Endothelial cell of umbilical vein (primary cell): ENCODE data around the gene FUT7. TPM values are rescaled to one million over a fixed set of nuclear protein-coding genes. Genes with fewer than 3 reads are reported as not detected.

Experiments used
- BruUV-seq: library from RNA; stranded (reverse); fragments of 400-500 nt; replicated peaks from 2 replicates; lab custom pipeline; 2021; lab: Mats Ljungman, UMichigan
- CTCF ChIA-PET: fragments of 300-600, 350-600 bp; sonication (Branson Sonifier 250); formaldehyde crosslinking; loops from one replicate; lab custom pipeline; 2021; ENCODE audit warnings: antibody characterized with exemption, inconsistent platforms; lab: Charles Lee
- POLR2A ChIA-PET: fragments of 300-600, 350-600 bp; sonication (Branson Sonifier 250); formaldehyde crosslinking; loops from one replicate; lab custom pipeline; 2021; ENCODE audit warnings: antibody characterized with exemption, inconsistent platforms; lab: Charles Lee
- DNase-seq: peaks from one replicate; pipeline ENCODE4 v3.0.0-alpha.2; 2011; ENCODE audit warnings: low read depth, low spot score
- FAIRE-seq: peaks from 2 replicates; lab custom pipeline; 2011; peaks lifted over from hg19 to GRCh38; lab: Jason Lieb, UNC
- H2AFZ ChIP-seq: 2 replicates; pipeline ENCODE4 v1.6.0; 2012; ENCODE audit warnings: low read depth, low read length, control low read depth, inconsistent platforms
- H3K27ac ChIP-seq: 2 replicates; pipeline ENCODE4 v1.5.1; 2011; ENCODE audit warnings: low read depth, mild to moderate bottlenecking, control low read depth, low read length, moderate library complexity; ENCODE audit not compliant: insufficient read depth
- H3K27me3 ChIP-seq, 2 experiments: 2 replicates each; pipeline versions ENCODE4 v1.6.0 to v1.6.1; 2011; ENCODE audit warnings: low read length in 2 of 2, mixed read lengths in 1 of 2; ENCODE audit not compliant: control insufficient read depth in 2 of 2, insufficient read depth in 2 of 2
- H3K36me3 ChIP-seq, 2 experiments: 2 replicates in 1 of 2; 3 replicates in 1 of 2; pipeline ENCODE4 v1.5.1; 2011; ENCODE audit warnings: low read length in 2 of 2, mild to moderate bottlenecking in 1 of 2, moderate library complexity in 1 of 2; ENCODE audit not compliant: control insufficient read depth in 2 of 2, insufficient read depth in 2 of 2; ENCODE audit errors: extremely low read depth in 1 of 2
- H3K4me1 ChIP-seq: 3 replicates; pipeline ENCODE4 v1.5.1; 2011; ENCODE audit warnings: mild to moderate bottlenecking, low read length; ENCODE audit not compliant: control insufficient read depth, insufficient read depth; ENCODE audit errors: extremely low read depth
- H3K4me2 ChIP-seq: 2 replicates; pipeline ENCODE4 v1.6.1; 2011; ENCODE audit warnings: low read length, control low read depth, mixed read lengths; ENCODE audit not compliant: insufficient read depth
- H3K4me3 ChIP-seq, 3 experiments: fragments of 200-600 bp in 1 of 3; sonication (generic), shearing (Covaris generic) in 1 of 3; replicated peaks in 1 of 3; 2 replicates each; pipeline ENCODE4 v1.5.1; 2011 to 2016; ENCODE audit warnings: control low read depth in 3 of 3, low read length in 3 of 3, mild to moderate bottlenecking in 2 of 3, inconsistent platforms in 1 of 3, low read depth in 1 of 3, moderate library complexity in 1 of 3; ENCODE audit not compliant: insufficient read depth in 1 of 3
- H3K79me2 ChIP-seq: 2 replicates; pipeline ENCODE4 v1.6.0; 2012; ENCODE audit warnings: low read length, inconsistent platforms; ENCODE audit not compliant: control insufficient read depth, insufficient read depth
- H3K9ac ChIP-seq: replicated peaks from 2 replicates; pipeline ENCODE3; 2011; ENCODE audit warnings: low read length, control low read depth; ENCODE audit not compliant: insufficient read depth; ENCODE audit errors: extremely low read depth
- H3K9me1 ChIP-seq: replicated peaks from 3 replicates; pipeline ENCODE4 v1.6.0; 2011; ENCODE audit warnings: mild to moderate bottlenecking, low read length; ENCODE audit not compliant: control insufficient read depth, insufficient read depth; ENCODE audit errors: extremely low read depth
- H3K9me3 ChIP-seq: replicated peaks from 2 replicates; pipeline ENCODE4 v1.5.1; 2012; ENCODE audit warnings: low read length, inconsistent platforms; ENCODE audit not compliant: control insufficient read depth, insufficient read depth
- H4K20me1 ChIP-seq: replicated peaks from 2 replicates; pipeline ENCODE3; 2011; ENCODE audit warnings: mild to moderate bottlenecking, low read length; ENCODE audit not compliant: control insufficient read depth, insufficient read depth; ENCODE audit errors: extremely low read depth
- CTCF ChIP-seq, 2 donors: IDR thresholded peaks; 1 replicate in 1 of 2; 2 replicates in 1 of 2; pipeline ENCODE4 v1.5.1; 2011; ENCODE audit warnings: low read length in 2 of 2, mild to moderate bottlenecking in 2 of 2, moderate library complexity in 2 of 2, control low read depth in 1 of 2, inconsistent platforms in 1 of 2, low read depth in 1 of 2; ENCODE audit not compliant: insufficient read depth in 1 of 2; ENCODE audit errors: extremely low read depth in 1 of 2
- GATA2 ChIP-seq: IDR thresholded peaks from 2 replicates; pipeline ENCODE4 v1.7.0; 2011; ENCODE audit warnings: low read depth, mild to moderate bottlenecking, moderate library complexity, mixed read lengths, low read length; ENCODE audit not compliant: insufficient read length, insufficient read depth
- dilution Hi-C: fragments of 300-500 bp; cut with MboI; formaldehyde crosslinking; loops from one replicate; pipeline ENCODE4 v1.15.0; 2019; ENCODE audit warnings: low sequenced_read_pairs; ENCODE audit not compliant: extremely low pct_ligation_motif_present
- intact Hi-C: fragments of 100-400 bp; cut with micrococcal nuclease; formaldehyde crosslinking; loops from one replicate; pipeline ENCODE4 v1.10.0; 2022
- polyA plus RNA-seq, 4 experiments: library from polyadenylated mRNA; depleted of rRNA in 3 of 4; stranded (reverse) in 3 of 4; unstranded in 1 of 4; fragments of >200 nt; gene quantifications; 2 replicates each; pipeline versions ENCODE4 v1.2.1 to v1.2.3, GENCODE V29; 2011 to 2012; ENCODE audit warnings: missing spikeins in 1 of 4
- total RNA-seq: library from RNA; stranded (reverse); gene quantifications from 2 replicates; pipeline ENCODE4 v1.2.3, GENCODE V29; 2021

FUT7 gene
- total and polyA plus RNA-seq, 2 donors (not counting 3 experiments of a cell fraction or from before 2014, with no cell fraction given) = not detected

- Histone ChIP-seq H3K9me3 (no peaks in the 10 kb centered on the region), H3K79me2 (no peaks in the 10 kb centered on the region), H3K9me1 (no peaks in the 10 kb centered on the region), H2AFZ (no peak overlapping the region), H3K4me3 (no peak overlapping the region), H3K4me1 (peaks cover 12% of the 10 kb centered on the region), H4K20me1 (no peaks in the 10 kb centered on the region), H3K9ac (no peak overlapping the region), H3K27me3 (no peaks in the 10 kb centered on the region), H3K36me3 (no peaks in the 10 kb centered on the region), H3K4me2 (no peak overlapping the region), H3K27ac (no peak overlapping the region)
- DNase-seq (peak; percentile 59), FAIRE-seq (peak; percentile 63)
- TF ChIP-seq CTCF (IDR thresholded peaks at IDR 0.05; ENCODE audit: extremely low read depth in 1 of 2, insufficient read depth in 1 of 2, low read depth in 1 of 2, low read length in 2 of 2) = peak; percentile 90 to 98
- no peak for TF ChIP-seq GATA2
- dilution Hi-C loops (no loop called here), intact Hi-C loops (loop anchor here (1.0 to 2.0 kb wide), 4 partner anchors 16 to 58 kb away; partner anchors contain the start of gene MAN1B1)
- CTCF ChIA-PET = interaction anchor here (0.6 to 4.5 kb wide), 61 partner anchors 8 to 269 kb away, joined by 3 to 34 read pairs (median 5); partner anchors contain the start of genes AJM1, ANAPC2, CCDC183 and CLIC3
- BruUV-seq = no TSS peak
- POLR2A ChIA-PET = no interaction called here
These were observed 2.6 kb downstream of the FUT7 start for GRCh38 chr9:137029058-137029936.
